ENCODE measurements around the gene GLA. TPM values are rescaled to one million over a fixed set of nuclear protein-coding genes. Genes with fewer than 3 reads are reported as not detected.

GLA gene
- total and polyA plus RNA-seq, 9 of the 15 experiments (the other 6 are each of a cell fraction or from before 2014, with no cell fraction given) = 41.7 to 146 (median 73.8) TPM

GRCh38 chrX:101362116-101362515 lies 45.6 kb downstream of the GLA start:
- no peaks in the 10 kb centered on the region for H3K9me1 ChIP-seq (ENCODE audit: control insufficient read depth, insufficient read depth, low read length)
- POLR2A ChIA-PET = no interaction called here
- H3K79me2 ChIP-seq (ENCODE audit: control insufficient read depth, insufficient read depth, low read length) = no peaks in the 10 kb centered on the region
- no peaks in the 10 kb centered on the region for H3K9me3 ChIP-seq (replicated peaks; ENCODE audit: control insufficient read depth, insufficient read depth, low read depth, low read length)
- H2AFZ ChIP-seq (ENCODE audit: low read depth, low read length) = no peak overlapping the region
- no peaks in the 10 kb centered on the region for H3K27me3 ChIP-seq (ENCODE audit: control insufficient read depth in 2 of 2, insufficient read depth in 2 of 2, low read length in 2 of 2)
- intact Hi-C loops (cut with micrococcal nuclease) = no loop called here
- H3K4me1 ChIP-seq (replicated peaks in 1 of 2; ENCODE audit: control insufficient read depth in 2 of 2, insufficient read depth in 2 of 2, low read length in 2 of 2) = peaks cover 0 to 4% of the 10 kb centered on the region in 2 experiments; a peak in 3 of 5 replicates
- no peak overlapping the region for H3K4me2 ChIP-seq (ENCODE audit: insufficient read depth, low read length)
- BruUV-seq (replicated peaks) = no TSS peak
- in situ Hi-C loops (cut with MboI) = no loop called here
- no peak overlapping the region for H3K9ac ChIP-seq (ENCODE audit: insufficient read depth in 1 of 2, low read depth in 2 of 2, low read length in 2 of 2)
- FAIRE-seq (no peak), DNase-seq (ENCODE audit: extremely low read depth in 1 of 4, low spot score in 3 of 4) (no peak), ATAC-seq (no peak)
- no peak for TF ChIP-seq MCM3 (IDR thresholded peaks at IDR 0.05)
- no peak for TF ChIP-seq RFX5 (IDR thresholded peaks at IDR 0.05; ENCODE audit: low read depth, low read length)
- no peak for TF ChIP-seq IRF2 (CRISPR knock-in tag; IDR thresholded peaks at IDR 0.05)
- TF ChIP-seq NFXL1 (CRISPR knock-in tag; IDR thresholded peaks at IDR 0.05) = no peak
- TF ChIP-seq SIN3A (IDR thresholded peaks at IDR 0.05; ENCODE audit: borderline replicate concordance in 2 of 2, control insufficient read depth in 1 of 2, low read depth in 2 of 2, low read length in 2 of 2) = no peak
- TF ChIP-seq MBD2 (IDR thresholded peaks at IDR 0.05; ENCODE audit: borderline replicate concordance, low read depth) = no peak
- TF ChIP-seq U2AF2 (optimal IDR thresholded peaks at IDR 0.05; ENCODE audit: low read depth, low read length) = no peak
- no peak for TF ChIP-seq DLX4 (CRISPR knock-in tag; IDR thresholded peaks at IDR 0.05)
- no peak for TF ChIP-seq ZBTB5 (IDR thresholded peaks at IDR 0.05)
- no peak overlapping the region for H3K4me3 ChIP-seq
- WGBS (ENCODE audit: insufficient coverage, low coverage, missing lambda C conversion rate) = 83% methylated on average over 3 of the region's 3 CpGs
- H3K27ac ChIP-seq (ENCODE audit: extremely low read depth, low read depth, low read length) = no peak overlapping the region
- CTCF ChIA-PET (ENCODE audit: low intra/inter-chr PET ratio) = no interaction called here
- no peaks in the 10 kb centered on the region for H4K20me1 ChIP-seq (replicated peaks; ENCODE audit: control insufficient read depth, insufficient read depth, low read length)
- peaks cover 61% of the 10 kb centered on the region for H3K36me3 ChIP-seq (ENCODE audit: control insufficient read depth, insufficient read depth, low read length)

All from K562 (cell line).